Measurements from ENCODE around the gene SYT7. TPM values are rescaled to one million over a fixed set of nuclear protein-coding genes. Genes with fewer than 3 reads are reported as not detected.

Gene SYT7
- total and polyA plus RNA-seq, 2 of the 8 experiments (the other 6 are each of a cell fraction or from before 2014, with no cell fraction given), result 9.6 to 10.5 TPM

DNA sequence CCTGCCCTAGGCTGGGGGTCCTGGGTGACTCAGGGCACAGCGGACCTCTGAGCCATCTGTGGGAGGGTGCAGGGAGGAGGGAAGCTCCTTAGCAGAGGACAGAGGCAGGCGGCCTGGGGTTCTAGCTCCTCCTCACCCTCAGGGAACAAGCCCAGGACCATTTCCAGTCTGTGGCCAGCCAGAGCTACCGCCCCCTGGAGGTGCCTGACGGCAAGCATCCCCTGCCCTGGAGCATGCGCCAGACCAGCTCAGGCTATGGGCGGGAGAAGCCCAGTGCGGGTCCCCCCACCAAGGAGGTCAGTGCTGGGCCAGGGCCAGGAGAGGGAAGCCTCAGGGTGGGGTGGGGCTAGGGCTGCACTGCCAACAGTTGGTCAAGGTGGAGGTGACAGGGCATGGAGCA is 98.4 kb downstream of the SYT7 start (continued):
- TF ChIP-seq, protein P1, sequence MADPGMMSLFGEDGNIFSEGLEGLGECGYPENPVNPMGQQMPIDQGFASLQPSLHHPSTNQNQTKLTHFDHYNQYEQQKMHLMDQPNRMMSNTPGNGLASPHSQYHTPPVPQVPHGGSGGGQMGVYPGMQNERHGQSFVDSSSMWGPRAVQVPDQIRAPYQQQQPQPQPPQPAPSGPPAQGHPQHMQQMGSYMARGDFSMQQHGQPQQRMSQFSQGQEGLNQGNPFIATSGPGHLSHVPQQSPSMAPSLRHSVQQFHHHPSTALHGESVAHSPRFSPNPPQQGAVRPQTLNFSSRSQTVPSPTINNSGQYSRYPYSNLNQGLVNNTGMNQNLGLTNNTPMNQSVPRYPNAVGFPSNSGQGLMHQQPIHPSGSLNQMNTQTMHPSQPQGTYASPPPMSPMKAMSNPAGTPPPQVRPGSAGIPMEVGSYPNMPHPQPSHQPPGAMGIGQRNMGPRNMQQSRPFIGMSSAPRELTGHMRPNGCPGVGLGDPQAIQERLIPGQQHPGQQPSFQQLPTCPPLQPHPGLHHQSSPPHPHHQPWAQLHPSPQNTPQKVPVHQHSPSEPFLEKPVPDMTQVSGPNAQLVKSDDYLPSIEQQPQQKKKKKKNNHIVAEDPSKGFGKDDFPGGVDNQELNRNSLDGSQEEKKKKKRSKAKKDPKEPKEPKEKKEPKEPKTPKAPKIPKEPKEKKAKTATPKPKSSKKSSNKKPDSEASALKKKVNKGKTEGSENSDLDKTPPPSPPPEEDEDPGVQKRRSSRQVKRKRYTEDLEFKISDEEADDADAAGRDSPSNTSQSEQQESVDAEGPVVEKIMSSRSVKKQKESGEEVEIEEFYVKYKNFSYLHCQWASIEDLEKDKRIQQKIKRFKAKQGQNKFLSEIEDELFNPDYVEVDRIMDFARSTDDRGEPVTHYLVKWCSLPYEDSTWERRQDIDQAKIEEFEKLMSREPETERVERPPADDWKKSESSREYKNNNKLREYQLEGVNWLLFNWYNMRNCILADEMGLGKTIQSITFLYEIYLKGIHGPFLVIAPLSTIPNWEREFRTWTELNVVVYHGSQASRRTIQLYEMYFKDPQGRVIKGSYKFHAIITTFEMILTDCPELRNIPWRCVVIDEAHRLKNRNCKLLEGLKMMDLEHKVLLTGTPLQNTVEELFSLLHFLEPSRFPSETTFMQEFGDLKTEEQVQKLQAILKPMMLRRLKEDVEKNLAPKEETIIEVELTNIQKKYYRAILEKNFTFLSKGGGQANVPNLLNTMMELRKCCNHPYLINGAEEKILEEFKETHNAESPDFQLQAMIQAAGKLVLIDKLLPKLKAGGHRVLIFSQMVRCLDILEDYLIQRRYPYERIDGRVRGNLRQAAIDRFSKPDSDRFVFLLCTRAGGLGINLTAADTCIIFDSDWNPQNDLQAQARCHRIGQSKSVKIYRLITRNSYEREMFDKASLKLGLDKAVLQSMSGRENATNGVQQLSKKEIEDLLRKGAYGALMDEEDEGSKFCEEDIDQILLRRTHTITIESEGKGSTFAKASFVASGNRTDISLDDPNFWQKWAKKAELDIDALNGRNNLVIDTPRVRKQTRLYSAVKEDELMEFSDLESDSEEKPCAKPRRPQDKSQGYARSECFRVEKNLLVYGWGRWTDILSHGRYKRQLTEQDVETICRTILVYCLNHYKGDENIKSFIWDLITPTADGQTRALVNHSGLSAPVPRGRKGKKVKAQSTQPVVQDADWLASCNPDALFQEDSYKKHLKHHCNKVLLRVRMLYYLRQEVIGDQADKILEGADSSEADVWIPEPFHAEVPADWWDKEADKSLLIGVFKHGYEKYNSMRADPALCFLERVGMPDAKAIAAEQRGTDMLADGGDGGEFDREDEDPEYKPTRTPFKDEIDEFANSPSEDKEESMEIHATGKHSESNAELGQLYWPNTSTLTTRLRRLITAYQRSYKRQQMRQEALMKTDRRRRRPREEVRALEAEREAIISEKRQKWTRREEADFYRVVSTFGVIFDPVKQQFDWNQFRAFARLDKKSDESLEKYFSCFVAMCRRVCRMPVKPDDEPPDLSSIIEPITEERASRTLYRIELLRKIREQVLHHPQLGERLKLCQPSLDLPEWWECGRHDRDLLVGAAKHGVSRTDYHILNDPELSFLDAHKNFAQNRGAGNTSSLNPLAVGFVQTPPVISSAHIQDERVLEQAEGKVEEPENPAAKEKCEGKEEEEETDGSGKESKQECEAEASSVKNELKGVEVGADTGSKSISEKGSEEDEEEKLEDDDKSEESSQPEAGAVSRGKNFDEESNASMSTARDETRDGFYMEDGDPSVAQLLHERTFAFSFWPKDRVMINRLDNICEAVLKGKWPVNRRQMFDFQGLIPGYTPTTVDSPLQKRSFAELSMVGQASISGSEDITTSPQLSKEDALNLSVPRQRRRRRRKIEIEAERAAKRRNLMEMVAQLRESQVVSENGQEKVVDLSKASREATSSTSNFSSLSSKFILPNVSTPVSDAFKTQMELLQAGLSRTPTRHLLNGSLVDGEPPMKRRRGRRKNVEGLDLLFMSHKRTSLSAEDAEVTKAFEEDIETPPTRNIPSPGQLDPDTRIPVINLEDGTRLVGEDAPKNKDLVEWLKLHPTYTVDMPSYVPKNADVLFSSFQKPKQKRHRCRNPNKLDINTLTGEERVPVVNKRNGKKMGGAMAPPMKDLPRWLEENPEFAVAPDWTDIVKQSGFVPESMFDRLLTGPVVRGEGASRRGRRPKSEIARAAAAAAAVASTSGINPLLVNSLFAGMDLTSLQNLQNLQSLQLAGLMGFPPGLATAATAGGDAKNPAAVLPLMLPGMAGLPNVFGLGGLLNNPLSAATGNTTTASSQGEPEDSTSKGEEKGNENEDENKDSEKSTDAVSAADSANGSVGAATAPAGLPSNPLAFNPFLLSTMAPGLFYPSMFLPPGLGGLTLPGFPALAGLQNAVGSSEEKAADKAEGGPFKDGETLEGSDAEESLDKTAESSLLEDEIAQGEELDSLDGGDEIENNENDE (IDR thresholded peaks at IDR 0.05; ENCODE audit: insufficient replicate concordance, low read length), result no peak
- TF ChIP-seq, protein P2, sequence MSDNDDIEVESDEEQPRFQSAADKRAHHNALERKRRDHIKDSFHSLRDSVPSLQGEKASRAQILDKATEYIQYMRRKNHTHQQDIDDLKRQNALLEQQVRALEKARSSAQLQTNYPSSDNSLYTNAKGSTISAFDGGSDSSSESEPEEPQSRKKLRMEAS (IDR thresholded peaks at IDR 0.05), result peak; percentile 83
- TF ChIP-seq POU5F1 (IDR thresholded peaks at IDR 0.05; ENCODE audit: low read depth, low read length) (no peak), POLR2AphosphoS5 (IDR thresholded peaks at IDR 0.05; ENCODE audit: low read depth, low read length) (no peak), TBP (IDR thresholded peaks at IDR 0.05; ENCODE audit: low read depth, low read length) (0 out of 2 replicates have a peak, but pooled peaks have one; percentile 21), SIX5 (IDR thresholded peaks at IDR 0.05; ENCODE audit: low read depth, low read length) (no peak), RAD21 (IDR thresholded peaks at IDR 0.05 in 1 of 2, conservative IDR thresholded peaks at IDR 0.05 in 1 of 2; ENCODE audit: low read depth in 2 of 2, low read length in 2 of 2) (peak; percentile 45 to 63), EZH2 (IDR thresholded peaks at IDR 0.05; ENCODE audit: low read depth, low read length, severe bottlenecking) (no peak), CBX5 (IDR thresholded peaks at IDR 0.05; ENCODE audit: low read depth, low read length) (no peak), HDAC6 (IDR thresholded peaks at IDR 0.05; ENCODE audit: low read depth, low read length) (no peak)
- TF ChIP-seq, protein P3, sequence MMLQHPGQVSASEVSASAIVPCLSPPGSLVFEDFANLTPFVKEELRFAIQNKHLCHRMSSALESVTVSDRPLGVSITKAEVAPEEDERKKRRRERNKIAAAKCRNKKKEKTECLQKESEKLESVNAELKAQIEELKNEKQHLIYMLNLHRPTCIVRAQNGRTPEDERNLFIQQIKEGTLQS (IDR thresholded peaks at IDR 0.05; ENCODE audit: insufficient read depth, low read depth, low read length), result no peak

All from H1 (cell line).